Mesodermal cell (in vitro differentiated cells): Measurements from ENCODE around the gene COPZ1.
"Not testable (repeated sequence)": the region's sequence is repeated elsewhere in the genome, so short reads cannot be mapped to it uniquely, and the experiment has no call there.

ENCODE experiments used
- H3K27ac ChIP-seq: 2 replicates; pipeline ENCODE4 v1.7.0; 2013; ENCODE audit warnings: mild to moderate bottlenecking, low read depth, low read length, moderate library complexity; ENCODE audit not compliant: severe bottlenecking
- H3K36me3 ChIP-seq: 2 replicates; pipeline ENCODE4 v1.7.1; 2013; ENCODE audit warnings: mild to moderate bottlenecking, low read length, moderate library complexity; ENCODE audit not compliant: control insufficient read depth, insufficient read depth
- H3K4me1 ChIP-seq: one replicate; pipeline ENCODE4 v1.7.1; 2013; ENCODE audit warnings: mild to moderate bottlenecking, low read length; ENCODE audit not compliant: insufficient read depth, control insufficient read depth, poor library complexity, severe bottlenecking
- H3K4me3 ChIP-seq: 2 replicates; pipeline ENCODE4 v1.7.0; 2013; ENCODE audit warnings: low read length, control low read depth, mild to moderate bottlenecking; ENCODE audit not compliant: insufficient read depth, poor library complexity, severe bottlenecking; ENCODE audit errors: extremely low read depth
- H3K9me3 ChIP-seq: 2 replicates; pipeline ENCODE4 v1.7.1; 2013; ENCODE audit warnings: mild to moderate bottlenecking, low read length, moderate library complexity; ENCODE audit not compliant: control insufficient read depth
- WGBS, 2 experiments: methylation state at CpG; one replicate each; pipeline ENCODE4 v1.1.5; 2013; ENCODE audit warnings: missing lambda C conversion rate in 2 of 2; ENCODE audit not compliant: insufficient coverage in 2 of 2; 5-methylcytosine and 5-hydroxymethylcytosine counted together

COPZ1 gene

DNA sequence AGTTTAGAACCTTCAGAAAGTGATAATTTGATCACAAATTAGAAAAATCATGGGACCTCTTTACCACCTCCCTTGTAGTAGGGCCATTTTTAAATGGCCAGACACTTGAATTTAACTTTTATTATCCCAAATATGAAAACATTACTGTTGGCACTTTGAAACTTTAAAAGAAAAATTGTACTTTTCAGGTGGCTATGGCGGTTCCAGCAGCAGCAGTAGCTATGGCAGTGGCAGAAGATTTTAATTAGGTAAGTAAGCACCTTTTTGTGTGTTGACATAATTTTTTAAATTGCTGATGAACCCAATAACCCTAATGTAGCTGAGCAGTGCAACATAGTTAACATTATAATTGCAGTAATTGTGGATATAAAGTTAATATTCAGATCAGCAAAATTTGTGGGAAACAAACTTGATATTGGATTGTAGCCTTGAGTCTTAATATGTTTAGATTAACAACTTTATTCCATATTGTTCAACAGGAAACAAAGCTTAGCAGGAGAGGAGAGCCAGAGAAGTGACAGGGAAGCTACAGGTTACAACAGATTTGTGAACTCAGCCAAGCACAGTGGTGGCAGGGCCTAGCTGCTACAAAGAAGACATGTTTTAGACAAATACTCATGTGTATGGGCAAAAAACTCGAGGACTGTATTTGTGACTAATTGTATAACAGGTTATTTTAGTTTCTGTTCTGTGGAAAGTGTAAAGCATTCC lies 40.7 kb upstream of the COPZ1 start:
- Histone ChIP-seq H3K27ac (peak overlapping the region; percentile 43), H3K36me3 (peaks cover 70% of the 10 kb centered on the region), H3K4me3 (peak overlapping the region; percentile 74)
- H3K9me3 ChIP-seq, H3K4me1 ChIP-seq: not testable (repeated sequence)
- 100% methylated on average over 1 of the region's 2 CpGs; no CpG with 5 or more reads in 1 of the 2 experiments for WGBS, 2 experiments

DNA sequence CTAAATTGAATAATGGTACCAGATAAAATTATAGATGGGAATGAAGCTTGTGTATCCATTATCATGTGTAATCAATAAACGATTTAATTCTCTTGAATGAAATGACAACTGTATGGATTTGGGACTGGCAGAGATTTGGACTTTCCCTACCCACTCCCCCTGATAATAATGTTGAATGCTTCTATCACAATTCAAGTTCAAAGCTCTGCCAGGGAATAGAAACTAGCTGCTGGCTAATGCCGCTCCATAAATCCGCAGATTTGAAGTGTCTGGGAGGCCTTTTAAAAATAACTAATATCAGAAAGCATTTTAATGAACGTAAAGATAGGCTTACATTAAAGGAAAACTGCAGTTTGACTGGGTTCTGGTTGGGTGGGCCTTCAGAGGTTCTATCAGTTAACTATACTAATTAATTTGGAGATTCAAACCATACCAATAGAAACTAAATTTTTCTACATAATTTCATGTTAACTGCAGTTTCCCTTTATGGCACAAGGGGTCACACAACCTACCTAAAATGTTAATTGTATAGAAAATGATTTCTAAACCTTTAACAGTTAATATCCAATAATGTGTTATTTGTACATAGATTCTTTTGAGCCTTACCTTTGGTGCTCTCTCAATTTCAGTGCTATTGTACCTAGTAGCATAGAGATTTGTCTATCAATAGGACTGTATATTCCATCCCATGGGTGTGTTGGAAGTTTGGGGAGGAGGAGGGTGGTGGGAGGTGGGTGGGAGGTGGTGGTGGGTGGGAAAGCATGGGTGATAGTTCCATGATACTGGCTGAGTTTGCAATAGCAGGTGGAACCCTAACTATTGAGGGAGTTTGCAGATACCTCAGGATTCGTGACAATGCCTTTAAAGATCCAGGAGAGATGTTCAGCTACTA lies 39.5 kb upstream of the COPZ1 start:
- peaks cover 70% of the 10 kb centered on the region for H3K36me3 ChIP-seq
- H3K4me3 ChIP-seq, result peak overlapping the region; percentile 18
- H3K27ac ChIP-seq, result peak overlapping the region; percentile 71
- H3K4me1 ChIP-seq, result peaks cover 4% of the 10 kb centered on the region
- WGBS, 2 experiments, result 83 to 100% methylated on average over 1 of the region's 5 CpGs
- no peaks in the 10 kb centered on the region for H3K9me3 ChIP-seq

- H3K4me3 ChIP-seq, result no peak overlapping the region
- H3K36me3 ChIP-seq, result peaks cover 68% of the 10 kb centered on the region
Measured at GRCh38 chr12:54286042-54287030, 38.6 kb upstream of the COPZ1 start.

DNA sequence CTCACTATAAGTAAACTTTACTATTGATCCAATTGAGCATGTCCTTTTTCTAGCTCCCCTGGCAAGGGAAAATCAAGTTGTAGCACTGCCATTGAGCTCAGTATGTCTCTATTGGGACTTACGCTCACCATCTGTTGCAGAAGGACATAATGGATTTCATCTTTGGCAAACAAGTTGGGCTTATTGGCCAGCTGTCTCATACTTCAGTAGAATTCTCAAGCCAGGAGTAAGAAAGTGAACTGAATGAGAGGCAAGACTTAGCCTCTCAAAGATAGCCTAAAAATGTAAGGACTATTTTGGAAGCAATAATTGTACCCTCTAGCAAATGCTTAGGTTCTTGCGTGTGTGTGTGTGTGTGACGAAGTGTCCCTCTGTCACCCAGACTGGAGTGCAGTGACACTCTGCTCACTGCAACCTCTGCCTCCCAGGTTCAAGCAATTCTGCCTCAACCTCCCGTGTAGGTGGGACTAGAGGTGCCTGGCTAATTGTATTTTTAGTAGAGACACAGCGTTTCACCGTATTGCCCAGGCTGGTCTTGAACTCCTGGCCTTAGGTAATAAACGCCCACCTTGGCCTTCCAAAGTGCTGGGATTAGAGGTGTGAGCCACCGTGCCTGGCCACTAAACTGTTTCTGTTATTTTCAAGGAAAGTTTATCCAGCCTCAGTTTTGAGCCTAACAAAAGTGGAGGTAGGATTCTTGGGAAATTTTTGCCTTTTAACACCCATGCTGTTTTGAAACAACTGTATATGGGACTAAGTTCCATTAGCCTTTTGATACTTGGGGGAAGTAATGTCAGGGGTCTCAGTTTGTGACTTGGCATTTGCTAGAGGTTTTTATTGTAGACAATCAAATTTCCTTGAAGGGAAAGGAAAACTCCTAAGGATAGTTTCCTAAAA lies 37.4 kb upstream of the COPZ1 start:
- Histone ChIP-seq H3K4me1 (peaks cover 4% of the 10 kb centered on the region), H3K4me3 (no peak overlapping the region), H3K27ac (peak overlapping the region; percentile 37), H3K36me3 (peaks cover 57% of the 10 kb centered on the region), H3K9me3 (no peaks in the 10 kb centered on the region)
- 92 to 93% methylated on average over 7 of the region's 8 CpGs for WGBS, 2 experiments

More at GRCh38 chr12:54286042-54287030, 38.6 kb upstream of the COPZ1 start:
- WGBS, 2 experiments, result 94% methylated on average over 6 to 11 of the region's 12 CpGs
- Histone ChIP-seq H3K27ac (peak overlapping the region; percentile 38), H3K4me1 (peaks cover 4% of the 10 kb centered on the region), H3K9me3 (no peaks in the 10 kb centered on the region)

DNA sequence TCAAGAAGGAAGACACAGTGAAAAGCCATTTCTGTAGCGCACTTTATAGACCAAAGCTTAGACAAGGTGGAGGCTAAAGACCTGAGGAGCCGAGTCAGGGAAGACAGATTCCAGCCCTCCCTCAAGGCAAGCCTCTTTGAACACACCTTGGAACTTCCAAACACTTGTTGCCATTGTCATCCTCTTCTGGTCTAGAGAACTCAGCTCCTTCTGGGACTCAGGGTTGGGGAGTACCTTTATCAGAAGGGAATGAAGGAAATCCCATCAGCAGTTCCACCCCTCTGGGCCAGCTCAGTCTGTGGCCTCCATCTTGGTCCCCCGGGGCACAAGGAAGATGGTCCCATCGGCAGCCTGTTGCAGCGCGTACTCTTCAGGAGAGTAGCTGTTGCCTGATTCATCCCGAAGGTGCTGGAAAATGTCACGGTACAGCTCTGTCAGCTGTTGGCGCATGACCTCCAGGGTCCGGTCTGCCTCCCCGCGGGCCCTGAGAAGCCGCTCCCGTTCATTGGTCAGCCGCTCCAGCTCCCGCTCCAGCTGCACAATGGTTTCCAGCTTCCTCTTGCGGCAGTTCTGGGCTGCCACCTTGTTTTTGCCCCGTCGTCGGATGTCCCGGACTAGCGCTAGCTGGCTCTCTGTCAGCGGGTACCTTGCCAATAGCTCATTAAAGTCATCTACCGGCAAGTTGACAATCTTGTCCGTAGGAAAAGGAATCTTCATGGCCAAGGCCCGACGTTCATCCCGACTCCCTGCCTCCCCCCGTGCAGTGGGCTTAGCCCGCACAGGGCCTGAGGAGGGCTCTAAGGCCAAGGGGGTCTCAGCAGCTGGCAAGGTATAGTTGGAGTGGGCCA lies 32.6 kb upstream of the COPZ1 start:
- H3K27ac ChIP-seq, result no peak overlapping the region
- H3K9me3 ChIP-seq, result no peaks in the 10 kb centered on the region
- no peak overlapping the region for H3K4me3 ChIP-seq
- H3K36me3 ChIP-seq, result peaks cover 13% of the 10 kb centered on the region
- 94 to 95% methylated on average over 28 to 29 of the region's 30 CpGs for WGBS, 2 experiments
- peaks cover 2% of the 10 kb centered on the region for H3K4me1 ChIP-seq

- H3K4me3 ChIP-seq, result no peak overlapping the region
- H3K4me1 ChIP-seq, result peaks cover 2% of the 10 kb centered on the region
- no peak overlapping the region for H3K27ac ChIP-seq
- WGBS, 2 experiments, result 90 to 98% methylated on average over 6 to 7 of the region's 7 CpGs
- peaks cover 7% of the 10 kb centered on the region for H3K36me3 ChIP-seq
- no peaks in the 10 kb centered on the region for H3K9me3 ChIP-seq
Measured at GRCh38 chr12:54292931-54293241, 32.0 kb upstream of the COPZ1 start.

- WGBS, 2 experiments, result 86 to 93% methylated on average over 3 to 6 of the region's 9 CpGs
- H3K27ac ChIP-seq, result no peak overlapping the region
- peaks cover 2% of the 10 kb centered on the region for H3K4me1 ChIP-seq
- no peaks in the 10 kb centered on the region for H3K9me3 ChIP-seq
- H3K4me3 ChIP-seq, result no peak overlapping the region
- H3K36me3 ChIP-seq, result no peaks in the 10 kb centered on the region
Measured at GRCh38 chr12:54294152-54294952, 30.6 kb upstream of the COPZ1 start.

DNA sequence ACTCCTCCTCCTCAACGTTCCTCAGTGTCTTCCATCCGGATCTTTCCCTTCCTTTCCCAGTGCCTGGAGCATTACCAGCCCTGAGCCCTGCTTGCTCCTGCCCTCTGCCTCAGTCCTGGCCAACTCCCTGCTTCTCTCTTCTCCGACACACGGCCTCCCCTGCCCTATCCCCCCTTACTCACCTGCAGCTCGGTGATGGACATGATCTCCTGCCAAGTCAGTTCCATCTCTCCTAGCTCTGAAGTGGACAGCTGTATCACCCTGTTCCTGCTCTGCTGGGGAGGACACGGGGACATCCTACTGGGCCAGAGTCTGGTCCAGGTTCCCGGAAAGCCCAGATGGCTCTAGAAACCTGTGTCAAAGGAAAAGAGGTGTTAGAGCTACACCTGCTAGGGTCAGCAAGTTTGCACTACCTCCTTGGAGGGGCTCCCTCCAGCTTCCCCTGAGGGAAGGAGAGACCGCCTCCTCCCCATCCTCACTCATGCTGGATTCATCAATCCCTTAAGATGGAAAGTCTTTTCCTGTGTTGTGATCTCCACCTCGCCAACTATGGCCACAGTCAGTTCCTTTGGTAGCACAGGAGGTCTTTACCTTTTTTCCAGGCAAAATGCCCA lies 29.9 kb upstream of the COPZ1 start:
- Histone ChIP-seq H3K4me1 (peaks cover 8% of the 10 kb centered on the region), H3K27ac (no peak overlapping the region), H3K4me3 (no peak overlapping the region), H3K9me3 (no peaks in the 10 kb centered on the region), H3K36me3 (no peaks in the 10 kb centered on the region)
- WGBS, 2 experiments, result 85 to 91% methylated on average over 7 to 8 of the region's 9 CpGs
